Measurements from ENCODE around the gene ENPP3.
"Not testable (repeated sequence)": the region's sequence is repeated elsewhere in the genome, so short reads cannot be mapped to it uniquely, and the experiment has no call there.

ENPP3 gene

GRCh38 chr6:131687022-131687421 is 49.9 kb downstream of the ENPP3 start:
- DNase-seq: no peak

- DNase-seq: no peak
These were observed 51.2 kb downstream of the ENPP3 start for GRCh38 chr6:131688286-131688685.

GRCh38 chr6:131692031-131692430 is 54.9 kb downstream of the ENPP3 start:
- DNase-seq: no peak

- DNase-seq: no peak
These were observed 55.5 kb downstream of the ENPP3 start for GRCh38 chr6:131692589-131692988.

- no peak for DNase-seq
These were observed 56.3 kb downstream of the ENPP3 start for GRCh38 chr6:131693384-131693783.

- peak; percentile 14 to 67 for DNase-seq
These were observed 57.8 kb downstream of the ENPP3 start for GRCh38 chr6:131694832-131695426.

- no peak for DNase-seq
These were observed 59.9 kb downstream of the ENPP3 start for GRCh38 chr6:131696956-131697355.

- DNase-seq: not testable (repeated sequence)
These were observed 63.7 kb downstream of the ENPP3 start for GRCh38 chr6:131700851-131701250.

- not testable (repeated sequence) for DNase-seq
These were observed 66.8 kb downstream of the ENPP3 start for GRCh38 chr6:131703905-131704304.

- DNase-seq: not testable (repeated sequence)
These were observed 73.8 kb downstream of the ENPP3 start, which contains the start of gene CTAGE9 for GRCh38 chr6:131710917-131711316. CTAGE9 (minus strand) TSS chr6:131711017; CDS start chr6:131711017, 0 bp downstream.

- DNase-seq: not testable (repeated sequence)
These were observed 78.5 kb downstream of the ENPP3 start for GRCh38 chr6:131715567-131715966.

- no peak for DNase-seq
These were observed 80.9 kb downstream of the ENPP3 start for GRCh38 chr6:131717836-131718542.

- DNase-seq: no peak
These were observed 84.1 kb downstream of the ENPP3 start for GRCh38 chr6:131721161-131721560.

- DNase-seq: no peak
These were observed 87.0 kb downstream of the ENPP3 start for GRCh38 chr6:131724114-131724513.

- DNase-seq: no peak
These were observed 90.4 kb downstream of the ENPP3 start for GRCh38 chr6:131727467-131727866.

- no peak for DNase-seq
These were observed 90.8 kb downstream of the ENPP3 start for GRCh38 chr6:131727868-131728267.

- no peak for DNase-seq
These were observed 91.3 kb downstream of the ENPP3 start for GRCh38 chr6:131728296-131728939.

- no peak for DNase-seq
These were observed 92.4 kb downstream of the ENPP3 start for GRCh38 chr6:131729550-131729949.

- no peak for DNase-seq
These were observed 93.2 kb downstream of the ENPP3 start for GRCh38 chr6:131730264-131730663.

GRCh38 chr6:131731224-131731623 is 94.1 kb downstream of the ENPP3 start:
- no peak for DNase-seq

GRCh38 chr6:131733376-131734016 is 96.4 kb downstream of the ENPP3 start:
- DNase-seq: no peak

- no peak for DNase-seq
These were observed 99.0 kb downstream of the ENPP3 start for GRCh38 chr6:131736003-131736596.

- no peak for DNase-seq
These were observed 99.7 kb downstream of the ENPP3 start for GRCh38 chr6:131736811-131737210.

All from NCI-H2081 (cell line).